ENCODE measurements around the gene ZNFX1.

GRCh38 chr20:49280463-49281058 is 2.7 kb upstream of the ZNFX1 start:
- no peak for TF ChIP-seq CTCF (IDR thresholded peaks at IDR 0.05)
- no peak for TF ChIP-seq EZH2 (IDR thresholded peaks at IDR 0.05; ENCODE audit: borderline replicate concordance, insufficient read depth, low read depth, low read length, poor library complexity, severe bottlenecking)

All from B cell (primary cell).